ENCODE data around the gene GNB4.

The GNB4 gene

GRCh38 chr3:179347345-179348194, 103.7 kb downstream of the GNB4 start, which contains the start of gene MFN1:
Gene MFN1 (plus strand): TSS chr3:179347709. CDS start chr3:179348852, 1,143 bp downstream.
- peak; percentile 94 for DNase-seq

Measured in NCI-H226 (cell line).